Measurements from ENCODE around the gene HRCT1. TPM values are rescaled to one million over a fixed set of nuclear protein-coding genes. Genes with fewer than 3 reads are reported as not detected.
A peak's percentile ranks its signal among the peaks of the same experiment; 100 is the strongest.

The HRCT1 gene
- polyA plus RNA-seq, 1 donor from 2014 or later, result not detected

DNA sequence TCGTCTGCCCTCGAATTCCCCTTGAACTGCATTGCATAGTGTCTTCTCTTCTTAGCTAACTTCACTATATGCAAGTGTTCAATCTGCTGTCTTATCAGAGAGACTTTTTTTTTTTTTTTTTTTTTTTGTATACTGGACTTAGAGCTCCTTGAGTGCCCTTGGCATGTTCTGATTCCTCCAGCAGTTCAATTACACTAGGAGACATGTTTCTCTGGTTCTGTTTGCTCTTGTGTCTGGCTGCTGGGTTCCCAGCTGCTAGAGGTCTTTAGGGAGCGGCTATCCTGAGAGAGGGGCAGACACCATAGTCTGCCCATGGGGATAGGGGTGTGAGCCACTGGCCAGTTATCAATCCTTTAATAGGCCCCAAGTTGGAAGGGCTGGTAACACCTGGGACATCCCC lies 38.8 kb downstream of the HRCT1 start:
- no peak overlapping the region for H3K4me3 ChIP-seq (ENCODE audit: low read length)

DNA sequence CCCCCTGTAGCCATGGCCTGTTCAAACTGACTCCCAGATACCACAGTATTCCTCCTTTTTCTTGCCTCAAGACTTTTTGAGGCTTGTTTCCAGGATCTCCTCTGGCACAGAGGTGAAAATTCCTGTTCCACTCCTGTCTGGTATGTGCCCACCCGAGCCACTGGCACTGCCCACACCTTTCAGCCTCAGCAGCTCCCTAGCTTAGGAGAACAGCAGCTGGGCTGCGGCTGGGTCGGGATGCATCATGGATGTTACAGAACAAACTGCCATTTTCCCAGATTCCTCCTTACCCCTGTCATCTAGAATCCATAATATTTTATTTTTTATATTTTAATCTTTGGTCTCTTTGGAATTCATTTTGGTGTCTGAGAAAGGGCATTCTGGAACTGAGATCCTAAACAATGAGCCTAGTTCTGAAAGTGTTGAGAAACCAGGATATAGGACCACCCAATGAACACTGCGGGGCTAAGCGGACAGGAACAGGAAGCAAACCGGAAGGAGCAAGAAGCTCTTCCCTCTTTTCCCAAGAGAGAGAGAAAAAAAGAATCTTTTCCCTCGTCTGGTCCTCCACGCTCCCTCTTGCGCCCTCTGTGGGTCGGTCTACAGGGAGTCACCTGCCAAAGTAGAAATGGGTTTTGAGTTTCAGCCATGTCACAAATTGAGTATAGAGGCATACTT lies 39.5 kb downstream of the HRCT1 start:
- no peaks in the 10 kb centered on the region for H3F3A ChIP-seq (ENCODE audit: insufficient read depth, low read length, poor library complexity, severe bottlenecking)
- no peak overlapping the region for H2AFZ ChIP-seq (ENCODE audit: low read depth, low read length)
- H3K36me3 ChIP-seq (ENCODE audit: insufficient read depth, low read length), result no peaks in the 10 kb centered on the region
- no peaks in the 10 kb centered on the region for H3K9me2 ChIP-seq (ENCODE audit: insufficient read depth, low read length)
- H3K4me2 ChIP-seq (ENCODE audit: low read length), result no peak overlapping the region
- no peak overlapping the region for H3K4me3 ChIP-seq (ENCODE audit: low read length)
- no peaks in the 10 kb centered on the region for H3K27me3 ChIP-seq (ENCODE audit: insufficient read depth, low read depth, low read length)
- H3K9ac ChIP-seq (ENCODE audit: low read length), result no peak overlapping the region
- TF ChIP-seq EZH2 (IDR thresholded peaks at IDR 0.05; ENCODE audit: borderline replicate concordance, insufficient read depth, low read length, poor library complexity, severe bottlenecking) (no peak), RAD21 (conservative IDR thresholded peaks at IDR 0.05) (no peak), SMC3 (conservative IDR thresholded peaks at IDR 0.05; ENCODE audit: poor library complexity) (peak; percentile 29)
- TF ChIP-seq, protein P1, sequence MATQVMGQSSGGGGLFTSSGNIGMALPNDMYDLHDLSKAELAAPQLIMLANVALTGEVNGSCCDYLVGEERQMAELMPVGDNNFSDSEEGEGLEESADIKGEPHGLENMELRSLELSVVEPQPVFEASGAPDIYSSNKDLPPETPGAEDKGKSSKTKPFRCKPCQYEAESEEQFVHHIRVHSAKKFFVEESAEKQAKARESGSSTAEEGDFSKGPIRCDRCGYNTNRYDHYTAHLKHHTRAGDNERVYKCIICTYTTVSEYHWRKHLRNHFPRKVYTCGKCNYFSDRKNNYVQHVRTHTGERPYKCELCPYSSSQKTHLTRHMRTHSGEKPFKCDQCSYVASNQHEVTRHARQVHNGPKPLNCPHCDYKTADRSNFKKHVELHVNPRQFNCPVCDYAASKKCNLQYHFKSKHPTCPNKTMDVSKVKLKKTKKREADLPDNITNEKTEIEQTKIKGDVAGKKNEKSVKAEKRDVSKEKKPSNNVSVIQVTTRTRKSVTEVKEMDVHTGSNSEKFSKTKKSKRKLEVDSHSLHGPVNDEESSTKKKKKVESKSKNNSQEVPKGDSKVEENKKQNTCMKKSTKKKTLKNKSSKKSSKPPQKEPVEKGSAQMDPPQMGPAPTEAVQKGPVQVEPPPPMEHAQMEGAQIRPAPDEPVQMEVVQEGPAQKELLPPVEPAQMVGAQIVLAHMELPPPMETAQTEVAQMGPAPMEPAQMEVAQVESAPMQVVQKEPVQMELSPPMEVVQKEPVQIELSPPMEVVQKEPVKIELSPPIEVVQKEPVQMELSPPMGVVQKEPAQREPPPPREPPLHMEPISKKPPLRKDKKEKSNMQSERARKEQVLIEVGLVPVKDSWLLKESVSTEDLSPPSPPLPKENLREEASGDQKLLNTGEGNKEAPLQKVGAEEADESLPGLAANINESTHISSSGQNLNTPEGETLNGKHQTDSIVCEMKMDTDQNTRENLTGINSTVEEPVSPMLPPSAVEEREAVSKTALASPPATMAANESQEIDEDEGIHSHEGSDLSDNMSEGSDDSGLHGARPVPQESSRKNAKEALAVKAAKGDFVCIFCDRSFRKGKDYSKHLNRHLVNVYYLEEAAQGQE (IDR thresholded peaks at IDR 0.05; ENCODE audit: borderline replicate concordance), result no peak
- TF ChIP-seq, protein P2, sequence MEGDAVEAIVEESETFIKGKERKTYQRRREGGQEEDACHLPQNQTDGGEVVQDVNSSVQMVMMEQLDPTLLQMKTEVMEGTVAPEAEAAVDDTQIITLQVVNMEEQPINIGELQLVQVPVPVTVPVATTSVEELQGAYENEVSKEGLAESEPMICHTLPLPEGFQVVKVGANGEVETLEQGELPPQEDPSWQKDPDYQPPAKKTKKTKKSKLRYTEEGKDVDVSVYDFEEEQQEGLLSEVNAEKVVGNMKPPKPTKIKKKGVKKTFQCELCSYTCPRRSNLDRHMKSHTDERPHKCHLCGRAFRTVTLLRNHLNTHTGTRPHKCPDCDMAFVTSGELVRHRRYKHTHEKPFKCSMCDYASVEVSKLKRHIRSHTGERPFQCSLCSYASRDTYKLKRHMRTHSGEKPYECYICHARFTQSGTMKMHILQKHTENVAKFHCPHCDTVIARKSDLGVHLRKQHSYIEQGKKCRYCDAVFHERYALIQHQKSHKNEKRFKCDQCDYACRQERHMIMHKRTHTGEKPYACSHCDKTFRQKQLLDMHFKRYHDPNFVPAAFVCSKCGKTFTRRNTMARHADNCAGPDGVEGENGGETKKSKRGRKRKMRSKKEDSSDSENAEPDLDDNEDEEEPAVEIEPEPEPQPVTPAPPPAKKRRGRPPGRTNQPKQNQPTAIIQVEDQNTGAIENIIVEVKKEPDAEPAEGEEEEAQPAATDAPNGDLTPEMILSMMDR (IDR thresholded peaks at IDR 0.05; ENCODE audit: poor library complexity, severe bottlenecking), result peak; percentile 58
- no peaks in the 10 kb centered on the region for H4K20me1 ChIP-seq (ENCODE audit: insufficient read depth)
- no peaks in the 10 kb centered on the region for H3K9me3 ChIP-seq (ENCODE audit: low read length)
- H3K27ac ChIP-seq (ENCODE audit: low read length), result no peak overlapping the region
- no peaks in the 10 kb centered on the region for H3K79me2 ChIP-seq (replicated peaks; ENCODE audit: insufficient read depth, low read length)

More for the DNA sequence above, 38.8 kb downstream of the HRCT1 start:
- no peaks in the 10 kb centered on the region for H4K20me1 ChIP-seq (ENCODE audit: insufficient read depth)
- no peak overlapping the region for H3K4me2 ChIP-seq (ENCODE audit: low read length)
- H3K79me2 ChIP-seq (replicated peaks; ENCODE audit: insufficient read depth, low read length), result no peaks in the 10 kb centered on the region
- H3K9me2 ChIP-seq (ENCODE audit: insufficient read depth, low read length), result no peaks in the 10 kb centered on the region
- H3K36me3 ChIP-seq (ENCODE audit: insufficient read depth, low read length), result no peaks in the 10 kb centered on the region
- TF ChIP-seq TAF1 (IDR thresholded peaks at IDR 0.05; ENCODE audit: low read depth) (no peak), EP300 (conservative IDR thresholded peaks at IDR 0.05; ENCODE audit: poor library complexity, severe bottlenecking) (no peak), SMC3 (conservative IDR thresholded peaks at IDR 0.05; ENCODE audit: poor library complexity) (no peak), MXI1 (conservative IDR thresholded peaks at IDR 0.05; ENCODE audit: poor library complexity, severe bottlenecking) (no peak), POLR2AphosphoS5 (IDR thresholded peaks at IDR 0.05) (no peak), RAD21 (conservative IDR thresholded peaks at IDR 0.05) (no peak), EZH2 (IDR thresholded peaks at IDR 0.05; ENCODE audit: borderline replicate concordance, insufficient read depth, low read length, poor library complexity, severe bottlenecking) (no peak)
- TF ChIP-seq, protein P2 (IDR thresholded peaks at IDR 0.05; ENCODE audit: poor library complexity, severe bottlenecking), result no peak
- TF ChIP-seq, protein P1 (IDR thresholded peaks at IDR 0.05; ENCODE audit: borderline replicate concordance), result no peak
- H3K27me3 ChIP-seq (ENCODE audit: insufficient read depth, low read depth, low read length), result no peaks in the 10 kb centered on the region
- no peaks in the 10 kb centered on the region for H3F3A ChIP-seq (ENCODE audit: insufficient read depth, low read length, poor library complexity, severe bottlenecking)
- H2AFZ ChIP-seq (ENCODE audit: low read depth, low read length), result no peak overlapping the region
- H3K27ac ChIP-seq (ENCODE audit: low read length), result no peak overlapping the region
- H3K9me3 ChIP-seq (ENCODE audit: low read length), result no peaks in the 10 kb centered on the region
- no peak overlapping the region for H3K9ac ChIP-seq (ENCODE audit: low read length)
